Endothelial cell of umbilical vein (primary cell): ENCODE measurements around the gene SNURF. TPM values are rescaled to one million over a fixed set of nuclear protein-coding genes. Genes with fewer than 3 reads are reported as not detected.

Experiments used
- BruUV-seq: library from RNA; stranded (reverse); fragments of 400-500 nt; replicated peaks from 2 replicates; lab custom pipeline; 2021; lab: Mats Ljungman, UMichigan
- CTCF ChIA-PET: fragments of 300-600, 350-600 bp; sonication (Branson Sonifier 250); formaldehyde crosslinking; loops from one replicate; lab custom pipeline; 2021; ENCODE audit warnings: antibody characterized with exemption, inconsistent platforms; lab: Charles Lee
- POLR2A ChIA-PET: fragments of 300-600, 350-600 bp; sonication (Branson Sonifier 250); formaldehyde crosslinking; loops from one replicate; lab custom pipeline; 2021; ENCODE audit warnings: antibody characterized with exemption, inconsistent platforms; lab: Charles Lee
- DNase-seq: peaks from one replicate; pipeline ENCODE4 v3.0.0-alpha.2; 2011; ENCODE audit warnings: low read depth, low spot score
- FAIRE-seq: peaks from 2 replicates; lab custom pipeline; 2011; peaks lifted over from hg19 to GRCh38; lab: Jason Lieb, UNC
- H2AFZ ChIP-seq: 2 replicates; pipeline ENCODE4 v1.6.0; 2012; ENCODE audit warnings: low read depth, low read length, control low read depth, inconsistent platforms
- H3K27ac ChIP-seq: 2 replicates; pipeline ENCODE4 v1.5.1; 2011; ENCODE audit warnings: low read depth, mild to moderate bottlenecking, control low read depth, low read length, moderate library complexity; ENCODE audit not compliant: insufficient read depth
- H3K27me3 ChIP-seq, 2 experiments: 2 replicates each; pipeline versions ENCODE4 v1.6.0 to v1.6.1; 2011; ENCODE audit warnings: low read length in 2 of 2, mixed read lengths in 1 of 2; ENCODE audit not compliant: control insufficient read depth in 2 of 2, insufficient read depth in 2 of 2
- H3K36me3 ChIP-seq, 2 experiments: 2 replicates in 1 of 2; 3 replicates in 1 of 2; pipeline ENCODE4 v1.5.1; 2011; ENCODE audit warnings: low read length in 2 of 2, mild to moderate bottlenecking in 1 of 2, moderate library complexity in 1 of 2; ENCODE audit not compliant: control insufficient read depth in 2 of 2, insufficient read depth in 2 of 2; ENCODE audit errors: extremely low read depth in 1 of 2
- H3K4me1 ChIP-seq: 3 replicates; pipeline ENCODE4 v1.5.1; 2011; ENCODE audit warnings: mild to moderate bottlenecking, low read length; ENCODE audit not compliant: control insufficient read depth, insufficient read depth; ENCODE audit errors: extremely low read depth
- H3K4me2 ChIP-seq: 2 replicates; pipeline ENCODE4 v1.6.1; 2011; ENCODE audit warnings: low read length, control low read depth, mixed read lengths; ENCODE audit not compliant: insufficient read depth
- H3K4me3 ChIP-seq, 3 experiments: fragments of 200-600 bp in 1 of 3; sonication (generic), shearing (Covaris generic) in 1 of 3; replicated peaks in 1 of 3; 2 replicates each; pipeline ENCODE4 v1.5.1; 2011 to 2016; ENCODE audit warnings: control low read depth in 3 of 3, low read length in 3 of 3, mild to moderate bottlenecking in 2 of 3, inconsistent platforms in 1 of 3, low read depth in 1 of 3, moderate library complexity in 1 of 3; ENCODE audit not compliant: insufficient read depth in 1 of 3
- H3K79me2 ChIP-seq: 2 replicates; pipeline ENCODE4 v1.6.0; 2012; ENCODE audit warnings: low read length, inconsistent platforms; ENCODE audit not compliant: control insufficient read depth, insufficient read depth
- H3K9ac ChIP-seq: replicated peaks from 2 replicates; pipeline ENCODE3; 2011; ENCODE audit warnings: low read length, control low read depth; ENCODE audit not compliant: insufficient read depth; ENCODE audit errors: extremely low read depth
- H3K9me1 ChIP-seq: replicated peaks from 3 replicates; pipeline ENCODE4 v1.6.0; 2011; ENCODE audit warnings: mild to moderate bottlenecking, low read length; ENCODE audit not compliant: control insufficient read depth, insufficient read depth; ENCODE audit errors: extremely low read depth
- H3K9me3 ChIP-seq: replicated peaks from 2 replicates; pipeline ENCODE4 v1.5.1; 2012; ENCODE audit warnings: low read length, inconsistent platforms; ENCODE audit not compliant: control insufficient read depth, insufficient read depth
- H4K20me1 ChIP-seq: replicated peaks from 2 replicates; pipeline ENCODE3; 2011; ENCODE audit warnings: mild to moderate bottlenecking, low read length; ENCODE audit not compliant: control insufficient read depth, insufficient read depth; ENCODE audit errors: extremely low read depth
- EZH2 ChIP-seq: IDR thresholded peaks from 2 replicates; pipeline ENCODE4 v1.6.1; 2012; ENCODE audit warnings: borderline replicate concordance, low read depth, mild to moderate bottlenecking, moderate library complexity, low read length, inconsistent platforms; ENCODE audit not compliant: severe bottlenecking
- FOS ChIP-seq: IDR thresholded peaks from 2 replicates; pipeline ENCODE4 v1.6.1; 2011; ENCODE audit warnings: mild to moderate bottlenecking, low read length, moderate library complexity, borderline replicate concordance; ENCODE audit not compliant: insufficient read depth
- GATA2 ChIP-seq: IDR thresholded peaks from 2 replicates; pipeline ENCODE4 v1.7.0; 2011; ENCODE audit warnings: low read depth, mild to moderate bottlenecking, moderate library complexity, mixed read lengths, low read length; ENCODE audit not compliant: insufficient read length, insufficient read depth
- JUN ChIP-seq: IDR thresholded peaks from 2 replicates; pipeline ENCODE4 v1.6.1; 2011; ENCODE audit warnings: borderline replicate concordance, low read depth; ENCODE audit not compliant: insufficient read length, insufficient read depth
- MAX ChIP-seq: IDR thresholded peaks from 2 replicates; pipeline ENCODE4 v1.6.1; 2011; ENCODE audit not compliant: insufficient read depth, insufficient read length
- MYC ChIP-seq: IDR thresholded peaks from one replicate; pipeline ENCODE4 v1.6.1; 2011; ENCODE audit warnings: mild to moderate bottlenecking, low read depth, low read length
- POLR2A ChIP-seq: IDR thresholded peaks from 2 replicates; pipeline ENCODE4 v1.6.1; 2012; ENCODE audit warnings: low read depth, mild to moderate bottlenecking, control low read depth, low read length
- POLR2AphosphoS5 ChIP-seq: IDR thresholded peaks from 2 replicates; pipeline ENCODE4 v1.6.1; 2012; ENCODE audit warnings: low read depth, mild to moderate bottlenecking, control low read depth, low read length, moderate library complexity; ENCODE audit not compliant: insufficient read depth
- dilution Hi-C: fragments of 300-500 bp; cut with MboI; formaldehyde crosslinking; loops from one replicate; pipeline ENCODE4 v1.15.0; 2019; ENCODE audit warnings: low sequenced_read_pairs; ENCODE audit not compliant: extremely low pct_ligation_motif_present
- intact Hi-C: fragments of 100-400 bp; cut with micrococcal nuclease; formaldehyde crosslinking; loops from one replicate; pipeline ENCODE4 v1.10.0; 2022
- polyA plus RNA-seq, 4 experiments: library from polyadenylated mRNA; depleted of rRNA in 3 of 4; stranded (reverse) in 3 of 4; unstranded in 1 of 4; fragments of >200 nt; gene quantifications; 2 replicates each; pipeline versions ENCODE4 v1.2.1 to v1.2.3, GENCODE V29; 2011 to 2012; ENCODE audit warnings: missing spikeins in 1 of 4
- total RNA-seq: library from RNA; stranded (reverse); gene quantifications from 2 replicates; pipeline ENCODE4 v1.2.3, GENCODE V29; 2021
- TF ChIP-seq, protein P1 (sequence below), 2 donors: IDR thresholded peaks; 1 replicate in 1 of 2; 2 replicates in 1 of 2; pipeline ENCODE4 v1.5.1; 2011; ENCODE audit warnings: low read length in 2 of 2, mild to moderate bottlenecking in 2 of 2, moderate library complexity in 2 of 2, control low read depth in 1 of 2, inconsistent platforms in 1 of 2, low read depth in 1 of 2; ENCODE audit not compliant: insufficient read depth in 1 of 2; ENCODE audit errors: extremely low read depth in 1 of 2

SNURF gene
- total and polyA plus RNA-seq, 2 donors (not counting 3 experiments of a cell fraction or from before 2014, with no cell fraction given) = 3.9 to 9.4 TPM

- Histone ChIP-seq H2AFZ (no peak overlapping the region), H3K79me2 (no peaks in the 10 kb centered on the region), H3K9me1 (no peaks in the 10 kb centered on the region), H3K9me3 (no peaks in the 10 kb centered on the region), H3K4me1 (no peaks in the 10 kb centered on the region), H3K36me3 (no peaks in the 10 kb centered on the region), H3K27ac (no peak overlapping the region), H3K9ac (no peak overlapping the region), H3K4me2 (no peak overlapping the region), H3K4me3 (no peak overlapping the region), H4K20me1 (no peaks in the 10 kb centered on the region), H3K27me3 (no peaks in the 10 kb centered on the region)
- intact Hi-C loops = no loop called here
- BruUV-seq = no TSS peak
- dilution Hi-C loops = no loop called here
- TF ChIP-seq MYC = no peak
- ChIA-PET POLR2A (no interaction called here), CTCF (no interaction called here)
- no peak for FAIRE-seq
- DNase-seq = no peak
Measured at GRCh38 chr15:24916305-24917009, 38.3 kb upstream of the SNURF start.

GRCh38 chr15:24917431-24917830 lies 37.4 kb upstream of the SNURF start:
- TF ChIP-seq POLR2A (no peak), MYC (no peak), MAX (no peak), GATA2 (no peak), JUN (no peak), FOS (no peak), EZH2 (no peak), POLR2AphosphoS5 (no peak)
- TF ChIP-seq, protein P1, sequence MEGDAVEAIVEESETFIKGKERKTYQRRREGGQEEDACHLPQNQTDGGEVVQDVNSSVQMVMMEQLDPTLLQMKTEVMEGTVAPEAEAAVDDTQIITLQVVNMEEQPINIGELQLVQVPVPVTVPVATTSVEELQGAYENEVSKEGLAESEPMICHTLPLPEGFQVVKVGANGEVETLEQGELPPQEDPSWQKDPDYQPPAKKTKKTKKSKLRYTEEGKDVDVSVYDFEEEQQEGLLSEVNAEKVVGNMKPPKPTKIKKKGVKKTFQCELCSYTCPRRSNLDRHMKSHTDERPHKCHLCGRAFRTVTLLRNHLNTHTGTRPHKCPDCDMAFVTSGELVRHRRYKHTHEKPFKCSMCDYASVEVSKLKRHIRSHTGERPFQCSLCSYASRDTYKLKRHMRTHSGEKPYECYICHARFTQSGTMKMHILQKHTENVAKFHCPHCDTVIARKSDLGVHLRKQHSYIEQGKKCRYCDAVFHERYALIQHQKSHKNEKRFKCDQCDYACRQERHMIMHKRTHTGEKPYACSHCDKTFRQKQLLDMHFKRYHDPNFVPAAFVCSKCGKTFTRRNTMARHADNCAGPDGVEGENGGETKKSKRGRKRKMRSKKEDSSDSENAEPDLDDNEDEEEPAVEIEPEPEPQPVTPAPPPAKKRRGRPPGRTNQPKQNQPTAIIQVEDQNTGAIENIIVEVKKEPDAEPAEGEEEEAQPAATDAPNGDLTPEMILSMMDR (IDR thresholded peaks at IDR 0.05; ENCODE audit: extremely low read depth in 1 of 2, insufficient read depth in 1 of 2, low read depth in 1 of 2, low read length in 2 of 2) = no peak
- no peak overlapping the region for H3K27ac ChIP-seq
- BruUV-seq = no TSS peak
- no peak overlapping the region for H2AFZ ChIP-seq
- no peaks in the 10 kb centered on the region for H3K36me3 ChIP-seq
- no peaks in the 10 kb centered on the region for H3K4me1 ChIP-seq
- no peak overlapping the region for H3K4me2 ChIP-seq
- no peaks in the 10 kb centered on the region for H3K27me3 ChIP-seq
- no peaks in the 10 kb centered on the region for H4K20me1 ChIP-seq
- H3K79me2 ChIP-seq = no peaks in the 10 kb centered on the region
- no peak for FAIRE-seq
- no peaks in the 10 kb centered on the region for H3K9me1 ChIP-seq
- dilution Hi-C loops = no loop called here
- H3K9me3 ChIP-seq = no peaks in the 10 kb centered on the region
- ChIA-PET CTCF (no interaction called here), POLR2A (no interaction called here)
- H3K4me3 ChIP-seq = no peak overlapping the region
- intact Hi-C loops = no loop called here
- DNase-seq = no peak
- H3K9ac ChIP-seq = no peak overlapping the region
